HG02852 (cell line): ENCODE results near the gene CCT7.
A peak's percentile ranks its signal among the peaks of the same experiment; 100 is the strongest.

Experiments used
- ATAC-seq: cut with Tn5 transposase; IDR thresholded peaks from one replicate; pipeline ENCODE4 v1.9.1; 2021; ENCODE audit warnings: mild to moderate bottlenecking, moderate library complexity; ENCODE audit not compliant: unreplicated experiment

The CCT7 gene

GRCh38 chr2:73292316-73292905, 58.3 kb downstream of the CCT7 start:
- no peak for ATAC-seq

DNA sequence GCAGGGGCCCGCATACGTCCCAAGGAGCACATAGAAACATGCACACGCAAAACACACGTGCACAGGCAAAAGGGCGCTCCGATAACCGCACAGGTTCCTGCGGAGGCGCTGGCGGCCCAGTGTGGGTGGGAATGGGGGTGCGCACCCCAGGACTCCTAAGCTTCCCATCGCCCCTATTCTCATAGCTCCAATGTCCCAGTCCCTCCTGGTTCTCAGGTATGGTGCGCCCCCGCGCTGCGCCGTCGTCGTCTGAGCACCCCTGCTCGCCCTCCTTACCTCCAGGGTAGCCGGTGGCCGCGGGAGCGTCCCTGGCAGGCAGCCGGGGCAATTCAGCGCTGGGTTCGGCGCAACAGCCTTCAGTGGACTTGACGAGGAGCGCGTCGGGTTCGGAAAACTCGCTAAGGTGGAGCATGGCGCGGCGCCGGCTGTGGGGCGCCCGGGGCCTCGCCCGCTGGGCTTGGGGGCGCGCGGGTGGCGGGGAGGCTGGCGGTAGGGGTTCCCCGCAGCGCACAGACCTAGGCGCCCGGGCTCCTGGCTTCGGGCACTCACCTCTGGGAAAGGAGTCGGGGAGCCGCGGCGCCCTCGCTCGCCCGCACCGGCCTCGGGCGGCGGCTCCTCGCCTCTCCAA, 58.9 kb downstream of the CCT7 start:
- no peak for ATAC-seq

- peak; percentile 88 for ATAC-seq
These were observed 59.5 kb downstream of the CCT7 start, which contains the start of gene EGR4 for GRCh38 chr2:73293534-73294171. EGR4 (minus strand) TSS chr2:73293548; CDS start chr2:73293317, 231 bp downstream.

GRCh38 chr2:73294239-73294638, 60.1 kb downstream of the CCT7 start:
- ATAC-seq, result no peak

- no peak for ATAC-seq
These were observed 61.8 kb downstream of the CCT7 start for GRCh38 chr2:73295751-73296400.

- no peak for ATAC-seq
These were observed 63.0 kb downstream of the CCT7 start for GRCh38 chr2:73297151-73297559.

GRCh38 chr2:73297586-73297985, 63.5 kb downstream of the CCT7 start:
- no peak for ATAC-seq

- no peak for ATAC-seq
These were observed 66.8 kb downstream of the CCT7 start for GRCh38 chr2:73300926-73301325.

GRCh38 chr2:73301636-73302035, 67.5 kb downstream of the CCT7 start:
- ATAC-seq, result no peak
